GM23338 (cell line): ENCODE measurements around the gene LYRM9. TPM values are rescaled to one million over a fixed set of nuclear protein-coding genes. Genes with fewer than 3 reads are reported as not detected.

Experiments used
- ATAC-seq: fragments of 200-7000 bp; cut with Tn5 transposase; 3 replicates; pipeline ENCODE4 v1.9.1; 2020
- DNase-seq: peaks from one replicate; pipeline ENCODE4 v3.0.0-alpha.2; 2015; ENCODE audit warnings: low spot score
- H2AFZ ChIP-seq: fragments of 200-600 bp; sonication (generic); 2 replicates; pipeline ENCODE4 v1.8.0; 2016; ENCODE audit warnings: antibody characterized with exemption, mild to moderate bottlenecking, moderate library complexity
- H3F3A ChIP-seq: fragments of 200-600 bp; sonication (generic); replicated peaks from 2 replicates; pipeline ENCODE4 v1.8.0; 2017; ENCODE audit warnings: antibody characterized with exemption, mixed run types, low read depth
- H3K27ac ChIP-seq: fragments of 200-600 bp; sonication (generic); 2 replicates; pipeline ENCODE4 v1.6.1; 2016; ENCODE audit warnings: low read depth
- H3K27me3 ChIP-seq: fragments of 200-600 bp; sonication (generic); 2 replicates; pipeline ENCODE4 v1.8.0; 2016; ENCODE audit warnings: mild to moderate bottlenecking, mixed run types, moderate library complexity; ENCODE audit not compliant: insufficient read depth
- H3K36me3 ChIP-seq: fragments of 200-600 bp; sonication (generic); 2 replicates; pipeline ENCODE4 v1.8.0; 2016; ENCODE audit warnings: mild to moderate bottlenecking; ENCODE audit not compliant: insufficient read depth
- H3K4me1 ChIP-seq: fragments of 200-600 bp; sonication (generic); 2 replicates; pipeline ENCODE4 v1.8.0; 2016; ENCODE audit warnings: mild to moderate bottlenecking, moderate library complexity; ENCODE audit not compliant: insufficient read depth
- H3K4me2 ChIP-seq: fragments of 200-600 bp; sonication (generic); 2 replicates; pipeline ENCODE4 v1.7.1; 2017; ENCODE audit warnings: mixed run types
- H3K4me3 ChIP-seq: fragments of 200-600 bp; sonication (generic); 2 replicates; pipeline ENCODE4 v1.6.1; 2016; ENCODE audit warnings: mixed run types
- H3K79me2 ChIP-seq: fragments of 200-600 bp; sonication (generic); replicated peaks from 2 replicates; pipeline ENCODE4 v1.8.0; 2017; ENCODE audit warnings: mild to moderate bottlenecking; ENCODE audit not compliant: insufficient read depth
- H3K9me2 ChIP-seq: fragments of 200-600 bp; sonication (generic); 2 replicates; pipeline ENCODE4 v1.8.0; 2017; ENCODE audit not compliant: insufficient read depth
- H4K20me1 ChIP-seq: fragments of 200-600 bp; sonication (generic); replicated peaks from 2 replicates; pipeline ENCODE4 v1.8.0; 2017; ENCODE audit warnings: mild to moderate bottlenecking; ENCODE audit not compliant: insufficient read depth
- H3K27ac Mint-ChIP-seq: 2 replicates; pipeline ENCODE4 v1.8.0; 2020; ENCODE audit warnings: inconsistent platforms, mild to moderate bottlenecking, moderate library complexity, mixed read lengths
- H3K27me3 Mint-ChIP-seq: 3 replicates; pipeline ENCODE4 v1.8.0; 2022; ENCODE audit warnings: low read depth, mild to moderate bottlenecking, moderate library complexity, mixed read lengths, inconsistent platforms; ENCODE audit not compliant: insufficient read depth, poor library complexity
- H3K36me3 Mint-ChIP-seq: 3 replicates; pipeline ENCODE4 v1.8.0; 2021; ENCODE audit warnings: low read depth, mild to moderate bottlenecking, inconsistent platforms, moderate library complexity, mixed read lengths
- H3K4me1 Mint-ChIP-seq: 3 replicates; pipeline ENCODE4 v1.8.0; 2020; ENCODE audit warnings: mild to moderate bottlenecking, inconsistent platforms, mixed read lengths
- H3K4me3 Mint-ChIP-seq: 3 replicates; pipeline ENCODE4 v1.8.0; 2021; ENCODE audit warnings: moderate library complexity, mild to moderate bottlenecking, inconsistent platforms, mixed read lengths
- H3K9me3 Mint-ChIP-seq: 3 replicates; pipeline ENCODE4 v1.8.0; 2020; ENCODE audit warnings: moderate library complexity, mild to moderate bottlenecking, inconsistent platforms, mixed read lengths
- CREB1 ChIP-seq: fragments of 250-450 bp; sonication (Bioruptor Pico); IDR thresholded peaks from 2 replicates; pipeline ENCODE4 v1.5.0; 2020; ENCODE audit warnings: low read depth, mild to moderate bottlenecking, moderate library complexity
- CTCF ChIP-seq, 2 experiments: fragments of 200-600 bp in 1 of 2; sonication (generic) in 1 of 2; conservative IDR thresholded peaks; 2 replicates each; pipeline versions ENCODE4 v1.5.1 to v1.6.1; 2016 to 2017; ENCODE audit warnings: antibody characterized with exemption in 2 of 2, low read depth in 2 of 2, mild to moderate bottlenecking in 2 of 2, moderate library complexity in 1 of 2
- ETS1 ChIP-seq: IDR thresholded peaks from 2 replicates; pipeline ENCODE4 v1.6.1; 2016; ENCODE audit warnings: antibody characterized with exemption
- EZH2 ChIP-seq: fragments of 200-600 bp; sonication (generic); IDR thresholded peaks from one replicate; pipeline ENCODE4 v1.8.0; 2017; ENCODE audit warnings: antibody characterized with exemption, mild to moderate bottlenecking, low read depth; ENCODE audit not compliant: unreplicated experiment
- EZH2phosphoT487 ChIP-seq: fragments of 200-600 bp; sonication (generic); IDR thresholded peaks from one replicate; pipeline ENCODE4 v1.8.1; 2018; ENCODE audit warnings: antibody characterized with exemption; ENCODE audit not compliant: unreplicated experiment
- JUNB ChIP-seq: IDR thresholded peaks from one replicate; pipeline ENCODE4 v1.6.1; 2016; ENCODE audit warnings: antibody characterized with exemption; ENCODE audit not compliant: unreplicated experiment
- NANOG ChIP-seq: IDR thresholded peaks from 2 replicates; pipeline ENCODE4 v1.6.1; 2016; ENCODE audit warnings: antibody characterized with exemption, borderline replicate concordance
- POLR2AphosphoS5 ChIP-seq: IDR thresholded peaks from 2 replicates; pipeline ENCODE4 v1.6.1; 2016; ENCODE audit warnings: antibody characterized with exemption, low read depth
- REST ChIP-seq: IDR thresholded peaks from one replicate; pipeline ENCODE4 v1.6.1; 2018; ENCODE audit warnings: antibody characterized with exemption; ENCODE audit not compliant: unreplicated experiment
- STAT1 ChIP-seq: IDR thresholded peaks from one replicate; pipeline ENCODE4 v1.6.1; 2016; ENCODE audit warnings: antibody characterized with exemption; ENCODE audit not compliant: unreplicated experiment
- ZNF114 ChIP-seq: fragments of 250-450 bp; sonication (Bioruptor Pico); IDR thresholded peaks from 2 replicates; pipeline ENCODE4 v1.5.0; 2020; ENCODE audit warnings: mild to moderate bottlenecking, moderate library complexity
- ZNF331 ChIP-seq: fragments of 250-450 bp; sonication (Bioruptor Pico); IDR thresholded peaks from 2 replicates; pipeline ENCODE4 v1.5.0; 2020; ENCODE audit warnings: low read depth, mild to moderate bottlenecking, moderate library complexity
- ZNF462 ChIP-seq: fragments of 250-450 bp; sonication (Bioruptor Pico); IDR thresholded peaks from 2 replicates; pipeline ENCODE4 v1.5.0; 2020; ENCODE audit warnings: mild to moderate bottlenecking, moderate library complexity
- polyA plus RNA-seq: library from polyadenylated mRNA; unstranded; fragments of >200 nt; fragmentation: Nextera tagmentation; extraction: Ambion mirVana; gene quantifications from 2 replicates; pipeline ENCODE4 v1.2.1, GENCODE V29; 2016
- total RNA-seq: library from RNA; depleted of rRNA; stranded (reverse); fragments of >200 nt; shearing (Covaris generic); gene quantifications from 2 replicates; pipeline ENCODE4 v1.2.3, GENCODE V29; 2014

LYRM9 gene
- total and polyA plus RNA-seq, 2 experiments from 2014 or later = 4.7 to 6.2 TPM

- ATAC-seq = no peak
- H3F3A ChIP-seq = no peaks in the 10 kb centered on the region
- H3K36me3 ChIP-seq = no peaks in the 10 kb centered on the region
- no peak overlapping the region for H2AFZ ChIP-seq
- no peaks in the 10 kb centered on the region for H4K20me1 ChIP-seq
- no peak overlapping the region for H3K4me2 ChIP-seq
- TF ChIP-seq CTCF (conservative IDR thresholded peaks at IDR 0.05; ENCODE audit: low read depth in 2 of 2) = no peak
- TF ChIP-seq JUNB = no peak
- no peak for TF ChIP-seq EZH2
- no peak for TF ChIP-seq NANOG
- no peak for TF ChIP-seq CREB1 (CRISPR knock-in tag)
- no peak for TF ChIP-seq POLR2AphosphoS5
- no peak for TF ChIP-seq ETS1
- no peak for TF ChIP-seq REST
- TF ChIP-seq ZNF462 (CRISPR knock-in tag) = no peak
- TF ChIP-seq STAT1 = no peak
- TF ChIP-seq ZNF114 = no peak
- TF ChIP-seq EZH2phosphoT487 = no peak
- no peak for TF ChIP-seq ZNF331
- no peak overlapping the region for H3K27ac Mint-ChIP-seq
- H3K9me2 ChIP-seq = no peaks in the 10 kb centered on the region
- no peaks in the 10 kb centered on the region; the same call in 2 of the 3 replicates for H3K36me3 Mint-ChIP-seq
- H3K9me3 Mint-ChIP-seq = no peaks in the 10 kb centered on the region
- no peak overlapping the region for H3K4me3 Mint-ChIP-seq
- no peak overlapping the region for H3K4me3 ChIP-seq
- H3K4me1 Mint-ChIP-seq = peaks cover 15% of the 10 kb centered on the region
- H3K27me3 ChIP-seq = no peaks in the 10 kb centered on the region
- no peak overlapping the region for H3K27ac ChIP-seq
- H3K4me1 ChIP-seq = no peaks in the 10 kb centered on the region
- no peak for DNase-seq
- no peaks in the 10 kb centered on the region for H3K79me2 ChIP-seq
- H3K27me3 Mint-ChIP-seq = peaks cover 10% of the 10 kb centered on the region
These were observed 10.9 kb downstream of the LYRM9 start for GRCh38 chr17:27882162-27882840.
